Endothelial cell of coronary artery (primary cell): ENCODE measurements around the gene TAF13. TPM values are rescaled to one million over a fixed set of nuclear protein-coding genes. Genes with fewer than 3 reads are reported as not detected.

Experiments
- total RNA-seq: library from RNA; depleted of rRNA; stranded (reverse); fragments of >200 nt; gene quantifications from 2 replicates; pipeline ENCODE4 v1.2.3, GENCODE V29; 2014

The TAF13 gene
- 70.3 and 84.6 TPM in 2 replicates for total RNA-seq

DNA sequence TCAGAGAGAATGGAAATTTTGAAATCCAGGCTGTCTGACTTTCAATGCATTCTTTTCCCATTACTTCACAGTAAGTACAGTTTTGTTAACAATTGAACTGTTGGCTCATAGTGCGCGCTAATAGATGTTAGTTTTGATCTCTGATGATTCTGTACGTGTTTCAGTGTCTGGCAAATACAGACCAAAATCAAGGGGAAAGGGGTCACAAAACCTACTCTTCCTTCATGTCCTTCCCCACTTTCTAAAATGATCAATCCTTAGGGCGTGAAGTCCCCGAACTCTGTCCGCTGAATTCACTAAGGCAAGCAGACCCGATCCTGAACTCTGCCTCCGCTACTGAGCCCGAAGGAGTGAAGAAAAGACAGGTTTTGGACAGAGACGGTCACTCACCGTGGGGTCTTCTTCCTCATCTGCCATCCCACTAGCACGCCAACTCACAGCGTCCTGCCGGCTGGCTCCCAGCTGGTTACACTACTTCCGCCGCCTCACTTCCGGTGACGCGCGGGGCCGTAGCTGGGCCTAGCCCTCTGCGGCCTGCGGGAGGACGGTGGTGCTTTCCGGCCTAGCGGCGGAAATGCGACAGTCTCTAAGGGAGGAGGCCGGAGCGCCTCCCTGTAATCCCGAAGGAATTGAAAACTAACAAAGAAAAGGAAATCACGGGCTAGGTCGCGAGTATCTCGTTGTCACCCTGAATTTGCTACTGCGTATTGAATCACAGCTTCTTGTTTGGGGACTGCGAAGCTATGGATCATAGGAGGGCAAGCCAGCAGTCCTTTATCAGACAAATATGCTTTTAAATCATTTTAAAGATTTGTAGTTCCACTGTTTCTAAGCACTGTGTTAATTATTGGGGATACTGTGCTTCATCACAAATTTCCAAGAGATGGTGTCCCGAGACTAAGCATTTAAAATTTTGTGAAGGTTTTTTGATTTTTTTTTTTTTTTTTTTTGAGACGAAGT lies at the start of gene TAF13:
TSS of gene TAF13 (minus strand) at position 473 of the 960 bp plus-strand sequence. CDS start at position 417, 56 bp downstream.

DNA sequence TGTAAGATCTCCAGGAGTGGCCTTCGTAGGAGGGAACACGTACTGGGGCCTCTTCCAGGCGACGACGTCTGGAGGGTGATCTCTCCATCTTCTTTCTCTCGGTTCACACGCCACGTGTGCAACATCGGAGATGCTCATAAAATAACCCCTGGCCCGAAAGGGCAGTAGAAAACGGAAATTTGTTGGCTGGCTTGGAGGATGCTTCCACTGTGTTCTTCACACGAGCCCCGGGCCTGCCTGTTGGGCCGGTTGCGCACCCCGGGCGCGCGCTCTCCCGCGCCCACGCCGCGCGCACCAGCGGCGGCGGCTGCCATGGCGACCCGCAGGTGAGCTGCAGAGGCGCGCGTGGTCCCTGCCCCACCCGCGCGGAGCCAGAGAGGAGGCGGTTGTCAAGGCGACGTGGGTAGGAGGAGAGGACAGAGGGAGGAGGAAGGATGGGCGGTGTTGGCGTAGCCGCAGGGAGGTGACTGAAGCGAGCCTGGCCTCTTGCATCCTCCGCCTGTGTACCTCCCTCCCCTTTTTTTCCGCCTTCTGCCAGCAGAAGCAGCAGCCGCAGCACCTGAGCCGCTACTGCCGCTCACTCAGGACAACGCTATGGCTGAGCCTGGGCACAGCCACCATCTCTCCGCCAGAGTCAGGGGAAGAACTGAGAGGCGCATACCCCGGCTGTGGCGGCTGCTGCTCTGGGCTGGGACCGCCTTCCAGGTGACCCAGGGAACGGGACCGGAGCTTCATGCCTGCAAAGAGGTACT lies 38.0 kb upstream of the TAF13 start, which contains the start of gene ELAPOR1:
TSS of gene ELAPOR1 (plus strand) at position 526 of the 752 bp plus-strand sequence. CDS start at position 595, 69 bp downstream.

GRCh38 chr1:109090196-109091077 lies 14.6 kb upstream of the TAF13 start, which contains the start of gene TMEM167B:
Gene TMEM167B, plus strand, starts transcription at chr1:109090764. Its CDS starts 109 bp downstream, at chr1:109090873.

GRCh38 chr1:109041621-109042468 lies 34.0 kb downstream of the TAF13 start, which contains the start of gene WDR47:
Gene WDR47, minus strand, starts transcription at chr1:109042102. Its CDS starts 18,590 bp downstream, at chr1:109023512.

Other genes with a start within 250 kb of the TAF13 start
- gene AKNAD1, start 218.9 kb downstream of the TAF13 start, total RNA-seq, result not detected in 2 replicates
- 10.9 and 15.2 TPM in 2 replicates for gene GPSM2, start 199.0 kb downstream of the TAF13 start, total RNA-seq
- gene CLCC1, start 112.5 kb downstream of the TAF13 start, total RNA-seq, result 22.6 and 29.2 TPM in 2 replicates
- gene WDR47, start 33.9 kb downstream of the TAF13 start, total RNA-seq, result 18.7 and 19.9 TPM in 2 replicates
- 17.3 and 19.6 TPM in 2 replicates for gene TMEM167B, start 14.8 kb upstream of the TAF13 start, total RNA-seq
- gene ELAPOR1, start 38.1 kb upstream of the TAF13 start, total RNA-seq, result 0.09 and 0.27 TPM in 2 replicates
- 187 and 254 TPM in 2 replicates for gene SARS1, start 137.9 kb upstream of the TAF13 start, total RNA-seq
- gene CELSR2, start 173.5 kb upstream of the TAF13 start, total RNA-seq, result 0.45 and 2.1 TPM in 2 replicates
- 3.9 and 8.5 TPM in 2 replicates for gene PSRC1, start 207.1 kb upstream of the TAF13 start, total RNA-seq
- not detected in 2 replicates for gene MYBPHL, start 231.0 kb upstream of the TAF13 start, total RNA-seq